Cardiac atrium fibroblast (primary cell): ENCODE data around the gene ANTXR1. TPM values are rescaled to one million over a fixed set of nuclear protein-coding genes. Genes with fewer than 3 reads are reported as not detected.

Experiments
- total RNA-seq: library from RNA; depleted of rRNA; stranded (reverse); fragments of >200 nt; gene quantifications from 2 replicates; pipeline ENCODE4 v1.2.3, GENCODE V29; 2015

Gene ANTXR1
- total RNA-seq, result 132 and 150 TPM in 2 replicates

DNA sequence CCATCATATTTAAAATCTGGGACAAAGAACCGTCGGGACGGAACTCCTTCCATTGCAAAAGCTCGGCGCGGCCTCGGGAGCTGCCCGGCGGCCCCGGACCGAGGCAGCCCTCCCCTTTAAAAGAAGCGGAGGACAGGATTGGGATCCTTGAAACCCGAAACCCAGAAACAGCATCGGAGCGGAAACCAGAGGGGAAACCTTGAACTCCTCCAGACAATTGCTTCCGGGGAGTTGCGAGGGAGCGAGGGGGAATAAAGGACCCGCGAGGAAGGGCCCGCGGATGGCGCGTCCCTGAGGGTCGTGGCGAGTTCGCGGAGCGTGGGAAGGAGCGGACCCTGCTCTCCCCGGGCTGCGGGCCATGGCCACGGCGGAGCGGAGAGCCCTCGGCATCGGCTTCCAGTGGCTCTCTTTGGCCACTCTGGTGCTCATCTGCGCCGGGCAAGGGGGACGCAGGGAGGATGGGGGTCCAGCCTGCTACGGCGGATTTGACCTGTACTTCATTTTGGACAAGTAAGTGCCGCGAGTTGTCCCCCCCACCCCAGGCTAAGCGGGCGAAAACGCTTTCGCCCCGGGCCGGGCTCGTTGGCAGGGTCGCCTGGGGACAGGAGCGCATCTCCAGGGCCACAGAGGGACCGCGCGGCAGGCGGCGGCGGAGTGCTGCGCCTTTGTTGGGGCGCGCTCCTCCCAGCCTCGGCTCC lies at the start of gene ANTXR1:
Gene ANTXR1, plus strand, starts transcription at position 38 of the 698 bp plus-strand sequence. Its CDS starts 321 bp downstream, at position 359.

DNA sequence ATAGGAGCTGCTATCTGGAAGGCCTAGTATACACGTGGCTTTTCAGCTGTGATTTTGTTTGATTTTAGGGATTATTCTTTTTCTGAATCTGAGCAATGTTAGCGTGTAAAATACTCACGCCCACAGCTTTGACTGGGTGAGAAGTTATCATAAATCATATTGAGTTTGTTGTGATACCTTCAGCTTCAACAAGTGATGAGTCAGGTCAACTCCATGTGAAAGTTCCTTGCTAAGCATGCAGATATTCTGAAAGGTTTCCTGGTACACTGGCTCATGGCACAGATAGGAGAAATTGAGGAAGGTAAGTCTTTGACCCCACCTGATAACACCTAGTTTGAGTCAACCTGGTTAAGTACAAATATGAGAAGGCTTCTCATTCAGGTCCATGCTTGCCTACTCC lies 38.7 kb upstream of the ANTXR1 start, which contains the start of gene GKN1:
Gene GKN1, plus strand, starts transcription at position 386 of the 400 bp plus-strand sequence. CDS start 42 bp downstream, outside the sequence.

Other genes with a start within 250 kb of the ANTXR1 start
- gene BMP10, start 141.8 kb upstream of the ANTXR1 start, total RNA-seq, result not detected in 2 replicates
- gene GKN2, start 60.3 kb upstream of the ANTXR1 start, total RNA-seq, result not detected in 2 replicates
- gene GKN1, start 38.5 kb upstream of the ANTXR1 start, total RNA-seq, result not detected in 2 replicates